GM12892 (cell line): ENCODE data around the gene WFDC9. TPM values are rescaled to one million over a fixed set of nuclear protein-coding genes. Genes with fewer than 3 reads are reported as not detected.
"Not testable (repeated sequence)": the region's sequence is repeated elsewhere in the genome, so short reads cannot be mapped to it uniquely, and the experiment has no call there.

Source experiments
- DNase-seq: peaks from one replicate; pipeline ENCODE4 v3.0.0; 2011; ENCODE audit not compliant: insufficient read length
- FAIRE-seq: peaks from 2 replicates; lab custom pipeline; 2011; peaks lifted over from hg19 to GRCh38; lab: Jason Lieb, UNC
- POLR2A ChIP-seq: IDR thresholded peaks from 2 replicates; pipeline ENCODE4 v1.6.1; 2011; ENCODE audit warnings: low read depth, low read length, control low read depth
- POLR2AphosphoS5 ChIP-seq: IDR thresholded peaks from 2 replicates; pipeline ENCODE4 v1.6.1; 2011; ENCODE audit warnings: low read depth, low read length, control low read depth
- TAF1 ChIP-seq: IDR thresholded peaks from 2 replicates; pipeline ENCODE4 v1.6.1; 2011; ENCODE audit warnings: low read depth, mild to moderate bottlenecking, control low read depth, low read length, borderline replicate concordance
- polyA plus RNA-seq: library from polyadenylated mRNA; unstranded; fragments of >200 nt; gene quantifications from one replicate; pipeline ENCODE4 v1.2.1, GENCODE V29; 2012; ENCODE audit warnings: missing spikeins, inconsistent platforms; ENCODE audit not compliant: missing spikeins

Gene WFDC9
- polyA plus RNA-seq: not detected

GRCh38 chr20:45631184-45631583 is at the start of gene WFDC9:
WFDC9 (minus strand) TSS chr20:45631284; CDS start chr20:45610181, 21,103 bp downstream.
- DNase-seq (no peak), FAIRE-seq (no peak)
- TF ChIP-seq POLR2A (no peak), POLR2AphosphoS5 (no peak), TAF1 (no peak)

GRCh38 chr20:45679650-45680049 is 48.6 kb upstream of the WFDC9 start:
- no peak for DNase-seq
- TF ChIP-seq POLR2A: no peak
- no peak for TF ChIP-seq POLR2AphosphoS5
- TF ChIP-seq TAF1: no peak
- FAIRE-seq: no peak

- TF ChIP-seq POLR2AphosphoS5 (no peak), POLR2A (no peak), TAF1 (no peak)
- DNase-seq: no peak
Observed at GRCh38 chr20:45672765-45673164, 41.7 kb upstream of the WFDC9 start.

DNA sequence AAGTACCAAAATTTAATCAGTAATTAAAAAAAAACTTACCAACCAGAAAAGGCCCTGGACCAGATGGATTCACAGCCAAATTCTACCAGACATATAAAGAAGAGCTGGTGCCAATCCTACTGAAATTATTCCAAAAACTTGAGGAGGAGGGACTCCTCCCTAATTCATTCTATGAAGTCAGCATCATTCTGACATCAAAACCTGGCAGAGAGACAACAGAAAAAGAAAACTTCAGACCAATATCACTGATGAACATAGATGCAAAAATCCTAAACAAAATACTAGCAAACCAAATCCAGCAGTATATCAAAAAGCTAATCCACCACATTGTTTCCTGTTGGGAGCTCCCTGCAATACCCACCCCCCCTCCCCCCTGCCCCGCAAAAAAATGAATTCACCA is 39.1 kb upstream of the WFDC9 start, which contains the start of gene WFDC11:
TSS of gene WFDC11 (minus strand) at position 101 of the 400 bp plus-strand sequence. CDS start 19,639 bp downstream, outside the sequence.
- no peak for TF ChIP-seq TAF1
- TF ChIP-seq POLR2AphosphoS5: no peak
- TF ChIP-seq POLR2A: no peak
- DNase-seq (no peak), FAIRE-seq (no peak)

More at GRCh38 chr20:45672765-45673164, 41.7 kb upstream of the WFDC9 start:
- FAIRE-seq: no peak

- DNase-seq, FAIRE-seq: not testable (repeated sequence)
Observed at GRCh38 chr20:45657038-45657437, 26.0 kb upstream of the WFDC9 start.

- DNase-seq, FAIRE-seq: not testable (repeated sequence)
Observed at GRCh38 chr20:45651726-45652125, 20.6 kb upstream of the WFDC9 start.

- FAIRE-seq (no peak), DNase-seq (no peak)
- TF ChIP-seq POLR2A (no peak), POLR2AphosphoS5 (no peak), TAF1 (no peak)
Observed at GRCh38 chr20:45649312-45649863, 18.3 kb upstream of the WFDC9 start.

- DNase-seq (no peak), FAIRE-seq (no peak)
- no peak for TF ChIP-seq TAF1
Observed at GRCh38 chr20:45647441-45648050, 16.5 kb upstream of the WFDC9 start.

DNA sequence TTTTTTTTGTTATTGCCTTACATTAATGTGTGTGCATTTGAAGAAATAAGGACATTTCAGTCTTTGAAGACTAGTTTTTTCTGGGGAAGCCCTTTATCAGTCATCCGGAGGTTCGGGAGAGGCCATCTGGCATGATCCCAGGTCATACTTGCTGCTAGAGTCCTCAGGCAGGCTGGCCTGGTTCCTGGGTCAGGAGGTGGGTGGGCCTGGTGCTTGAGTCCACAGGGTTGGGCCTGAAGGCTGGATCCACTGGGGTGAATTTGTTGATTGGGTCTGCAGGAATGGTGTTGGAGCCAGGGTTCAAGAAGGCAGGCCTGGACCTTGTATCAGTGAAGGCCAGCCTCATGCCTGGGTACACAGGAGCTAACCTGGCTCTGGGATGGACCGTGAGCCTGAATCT is 15.8 kb upstream of the WFDC9 start:
- no peak for FAIRE-seq
- TF ChIP-seq POLR2A (no peak), POLR2AphosphoS5 (no peak), TAF1 (no peak)
- no peak for DNase-seq

- not testable (repeated sequence) for FAIRE-seq, DNase-seq
Observed at GRCh38 chr20:45645869-45646268, 14.8 kb upstream of the WFDC9 start.

DNA sequence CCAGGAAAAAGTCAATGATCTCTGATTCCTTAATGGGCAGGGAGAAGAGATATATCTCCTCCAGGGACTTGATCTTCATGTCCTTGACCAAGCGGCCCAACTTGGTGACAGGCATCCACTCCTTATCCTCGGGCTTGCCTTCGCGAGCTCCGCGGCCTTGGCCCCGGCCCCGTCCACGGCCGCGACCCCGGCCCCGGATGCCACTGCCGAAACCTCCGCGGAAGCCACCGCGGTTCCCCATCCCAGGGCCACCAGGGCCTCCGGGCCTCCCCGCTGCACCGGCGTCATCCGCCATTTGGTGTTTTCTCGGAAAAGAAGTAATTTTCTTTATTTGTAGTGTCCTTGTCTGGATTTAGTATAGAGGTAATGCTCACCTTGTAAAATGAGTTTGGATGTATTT is 10.0 kb upstream of the WFDC9 start:
- FAIRE-seq, DNase-seq: not testable (repeated sequence)

DNA sequence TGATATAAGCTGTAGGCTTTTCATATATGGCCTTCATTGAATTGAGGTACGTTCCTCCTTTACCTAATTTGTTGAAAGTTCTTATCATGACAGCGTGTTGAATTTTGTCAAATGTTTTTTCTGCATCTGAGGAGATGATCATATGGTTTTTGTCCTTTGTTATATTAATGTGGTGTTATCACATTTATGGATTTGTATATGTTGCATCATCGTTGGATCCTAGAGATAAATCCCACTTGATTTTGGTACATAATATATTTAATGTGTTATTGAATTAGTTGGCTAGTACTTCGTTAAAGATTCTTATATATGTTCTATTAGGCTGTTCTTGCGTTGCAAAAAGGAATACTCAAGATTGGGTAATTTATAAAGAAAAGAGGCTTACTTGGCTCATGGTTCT is 8.6 kb upstream of the WFDC9 start:
- DNase-seq (no peak), FAIRE-seq (no peak)
- no peak for TF ChIP-seq POLR2A
- no peak for TF ChIP-seq POLR2AphosphoS5
- no peak for TF ChIP-seq TAF1

GRCh38 chr20:45636513-45636912 is 5.4 kb upstream of the WFDC9 start:
- DNase-seq (no peak), FAIRE-seq (no peak)
- TF ChIP-seq TAF1 (no peak), POLR2A (no peak), POLR2AphosphoS5 (no peak)

DNA sequence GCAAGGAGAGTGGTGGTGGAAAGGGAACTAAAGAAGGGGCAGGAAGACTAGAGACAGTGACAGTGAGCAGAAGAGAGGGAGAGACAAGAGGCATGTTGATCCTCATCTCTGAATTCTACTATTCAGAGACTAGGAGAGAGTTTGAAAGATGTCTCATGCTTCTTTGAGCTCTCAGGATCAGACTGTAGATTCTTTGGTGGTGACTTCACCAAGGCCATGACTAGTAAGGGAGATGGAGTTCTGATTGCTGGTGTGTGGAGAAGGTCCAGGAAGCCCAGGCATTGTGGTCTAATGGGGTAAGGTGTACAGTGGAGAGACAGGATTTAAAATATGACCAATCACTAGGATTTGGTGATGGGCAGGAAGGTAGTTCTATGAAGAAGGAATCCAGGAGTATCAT is 713 bp downstream of the WFDC9 start:
- no peak for FAIRE-seq
- TF ChIP-seq TAF1 (no peak), POLR2AphosphoS5 (no peak), POLR2A (no peak)
- DNase-seq: no peak
